ENCODE measurements around the gene CTNNBL1. TPM values are rescaled to one million over a fixed set of nuclear protein-coding genes. Genes with fewer than 3 reads are reported as not detected.

Gene CTNNBL1
- total RNA-seq, 1 experiment from 2014 or later = 55.4 TPM

DNA sequence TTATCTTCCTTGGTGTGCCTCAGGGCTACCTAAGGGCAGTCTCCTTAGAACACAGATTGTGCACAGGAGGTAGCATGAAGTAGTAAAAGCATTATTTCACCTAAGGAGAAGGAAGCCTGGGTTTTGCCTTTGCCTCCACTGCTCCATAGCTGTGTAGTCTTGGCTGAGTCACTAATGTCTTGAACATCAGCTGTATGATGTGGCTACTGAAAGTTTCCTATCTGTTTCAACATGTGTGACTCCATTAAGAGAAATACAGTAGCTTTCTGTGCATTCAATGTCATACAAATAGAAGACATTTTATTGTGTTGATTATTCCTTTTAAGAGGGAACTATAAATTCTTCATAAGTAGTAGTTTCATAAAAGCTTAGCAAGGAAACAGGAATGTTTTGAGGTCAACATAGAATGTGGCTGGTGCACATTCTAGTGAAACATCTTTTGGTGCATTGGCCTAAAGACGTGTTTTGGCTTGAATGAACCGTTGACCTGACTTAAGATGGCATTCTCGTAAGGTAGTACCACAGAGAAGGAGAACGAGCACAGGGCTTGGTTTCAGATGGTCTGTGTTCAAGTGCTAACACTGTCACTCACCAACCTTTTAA lies 70.6 kb downstream of the CTNNBL1 start:
- Histone ChIP-seq H3K4me2 (ENCODE audit: low read length) (no peak overlapping the region), H3K9me3 (ENCODE audit: control insufficient read depth in 1 of 2, insufficient read depth in 1 of 2, low read depth in 1 of 2, low read length in 2 of 2) (no peaks in the 10 kb centered on the region), H3K9me2 (ENCODE audit: insufficient read depth) (no peaks in the 10 kb centered on the region), H3K9ac (ENCODE audit: low read length) (no peak overlapping the region), H2AFZ (ENCODE audit: low read depth, low read length, poor library complexity, severe bottlenecking) (no peak overlapping the region), H3K79me2 (ENCODE audit: insufficient read depth, low read length) (no peaks in the 10 kb centered on the region), H4K20me1 (ENCODE audit: insufficient read depth) (no peaks in the 10 kb centered on the region), H3K27me3 (ENCODE audit: insufficient read depth, low read length) (no peaks in the 10 kb centered on the region), H3K36me3 (ENCODE audit: control insufficient read depth in 1 of 2, insufficient read depth in 2 of 2, low read length in 2 of 2) (no peaks in the 10 kb centered on the region; a peak in 1 of 4 replicates), H3K4me3 (replicated peaks in 1 of 2; ENCODE audit: low read depth in 1 of 2, low read length in 2 of 2) (no peak overlapping the region), H3K27ac (ENCODE audit: low read depth, low read length) (no peak overlapping the region), H3K4me1 (ENCODE audit: control insufficient read depth in 1 of 2, insufficient read depth in 2 of 2, low read length in 2 of 2) (no peaks in the 10 kb centered on the region)
- DNase-seq (ENCODE audit: low read depth, low spot score) (no peak), ATAC-seq (no peak)
- ChIA-PET CTCF (no interaction called here), RAD21 (ENCODE audit: low non-redundant PET in 1 of 2, low total read pairs in 2 of 2, uncharacterized antibody in 2 of 2, unreplicated experiment in 2 of 2) (no interaction called here), POLR2A (no interaction called here)
- BruUV-seq (replicated peaks) = no TSS peak
- TF ChIP-seq FOSL1 (IDR thresholded peaks at IDR 0.05; ENCODE audit: low read depth) (no peak), EZH2 (IDR thresholded peaks at IDR 0.05) (no peak), CBX3 (IDR thresholded peaks at IDR 0.05; ENCODE audit: low read depth) (no peak), EGR1 (IDR thresholded peaks at IDR 0.05; ENCODE audit: low read depth) (no peak), RAD21 (IDR thresholded peaks at IDR 0.05; ENCODE audit: low read depth) (no peak), SRF (IDR thresholded peaks at IDR 0.05; ENCODE audit: low read depth) (no peak), POLR2AphosphoS5 (IDR thresholded peaks at IDR 0.05; ENCODE audit: low read depth, low read length) (no peak)
- TF ChIP-seq, protein P1, sequence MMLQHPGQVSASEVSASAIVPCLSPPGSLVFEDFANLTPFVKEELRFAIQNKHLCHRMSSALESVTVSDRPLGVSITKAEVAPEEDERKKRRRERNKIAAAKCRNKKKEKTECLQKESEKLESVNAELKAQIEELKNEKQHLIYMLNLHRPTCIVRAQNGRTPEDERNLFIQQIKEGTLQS (IDR thresholded peaks at IDR 0.05) = no peak
- TF ChIP-seq, protein P2, sequence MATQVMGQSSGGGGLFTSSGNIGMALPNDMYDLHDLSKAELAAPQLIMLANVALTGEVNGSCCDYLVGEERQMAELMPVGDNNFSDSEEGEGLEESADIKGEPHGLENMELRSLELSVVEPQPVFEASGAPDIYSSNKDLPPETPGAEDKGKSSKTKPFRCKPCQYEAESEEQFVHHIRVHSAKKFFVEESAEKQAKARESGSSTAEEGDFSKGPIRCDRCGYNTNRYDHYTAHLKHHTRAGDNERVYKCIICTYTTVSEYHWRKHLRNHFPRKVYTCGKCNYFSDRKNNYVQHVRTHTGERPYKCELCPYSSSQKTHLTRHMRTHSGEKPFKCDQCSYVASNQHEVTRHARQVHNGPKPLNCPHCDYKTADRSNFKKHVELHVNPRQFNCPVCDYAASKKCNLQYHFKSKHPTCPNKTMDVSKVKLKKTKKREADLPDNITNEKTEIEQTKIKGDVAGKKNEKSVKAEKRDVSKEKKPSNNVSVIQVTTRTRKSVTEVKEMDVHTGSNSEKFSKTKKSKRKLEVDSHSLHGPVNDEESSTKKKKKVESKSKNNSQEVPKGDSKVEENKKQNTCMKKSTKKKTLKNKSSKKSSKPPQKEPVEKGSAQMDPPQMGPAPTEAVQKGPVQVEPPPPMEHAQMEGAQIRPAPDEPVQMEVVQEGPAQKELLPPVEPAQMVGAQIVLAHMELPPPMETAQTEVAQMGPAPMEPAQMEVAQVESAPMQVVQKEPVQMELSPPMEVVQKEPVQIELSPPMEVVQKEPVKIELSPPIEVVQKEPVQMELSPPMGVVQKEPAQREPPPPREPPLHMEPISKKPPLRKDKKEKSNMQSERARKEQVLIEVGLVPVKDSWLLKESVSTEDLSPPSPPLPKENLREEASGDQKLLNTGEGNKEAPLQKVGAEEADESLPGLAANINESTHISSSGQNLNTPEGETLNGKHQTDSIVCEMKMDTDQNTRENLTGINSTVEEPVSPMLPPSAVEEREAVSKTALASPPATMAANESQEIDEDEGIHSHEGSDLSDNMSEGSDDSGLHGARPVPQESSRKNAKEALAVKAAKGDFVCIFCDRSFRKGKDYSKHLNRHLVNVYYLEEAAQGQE (IDR thresholded peaks at IDR 0.05; ENCODE audit: low read depth) = no peak
- intact Hi-C loops (cut with micrococcal nuclease) = no loop called here

Measured in HCT116 (cell line).